Mucosa of descending colon (tissue), 3 donors: ENCODE measurements around the gene TCF7L2. TPM values are rescaled to one million over a fixed set of nuclear protein-coding genes. Genes with fewer than 3 reads are reported as not detected.

Experiments used
- ATAC-seq: fragments of 200-7000 bp; cut with Tn5 transposase; one replicate; pipeline ENCODE4 v1.9.1; 2020; ENCODE audit warnings: mild to moderate bottlenecking, moderate library complexity
- DNase-seq, 3 donors: peaks; one replicate each; pipeline ENCODE4 v3.0.0-alpha.2; 2020
- H3K36me3 ChIP-seq: fragments of 200-600 bp; one replicate; pipeline ENCODE4 v1.8.0; 2021; ENCODE audit warnings: low read depth, mild to moderate bottlenecking
- H3K4me1 ChIP-seq: fragments of 200-600 bp; one replicate; pipeline ENCODE4 v1.8.0; 2021; ENCODE audit warnings: low read depth, mild to moderate bottlenecking
- H3K4me3 ChIP-seq: fragments of 200-600 bp; one replicate; pipeline ENCODE4 v1.8.0; 2021; ENCODE audit warnings: mild to moderate bottlenecking
- H3K9me3 ChIP-seq: fragments of 200-600 bp; one replicate; pipeline ENCODE4 v1.8.0; 2021; ENCODE audit warnings: mild to moderate bottlenecking
- intact Hi-C, 2 donors: fragments of 100-400 bp; cut with DNase I in 1 of 2; cut with micrococcal nuclease in 1 of 2; formaldehyde crosslinking; loops; one replicate each; pipeline versions ENCODE4 v1.11.0 to v1.11.1; 2022; cut with DNase I, micrococcal nuclease
- long read RNA-seq, 2 donors: library from polyadenylated mRNA; unstranded; transcript quantifications; one replicate each; pipeline ENCODE4 v2.0.0, GENCODE V29; 2019 to 2021
- total RNA-seq, 3 donors: library from RNA; stranded (reverse); fragmentation: NEBNext Ultra II Directional in 2 of 3; extraction: Animal tissue kit (Norgen Biotek cat#: 25700) in 2 of 3; gene quantifications; one replicate each; pipeline versions ENCODE4 v1.2.1 to v1.2.4, GENCODE V29; 2021 to 2023
- TF ChIP-seq, protein P1 (sequence below): fragments of 200-600 bp; IDR thresholded peaks from one replicate; pipeline ENCODE4 v1.8.0; 2022; ENCODE audit warnings: antibody characterized with exemption, mild to moderate bottlenecking
- donor health status: DM: no; HTN: no; CAD: no; lungs with moderate emphysema.
- donor health status: DM: no; HTN: no; CAD: no.
- donor health status: DM: no; HTN: yes; CAD: no.

The TCF7L2 gene
- 100 to 1,000 TPM in 2 of 3 donors, 10 to 100 TPM in 1; 99.6 to 182 (median 102) TPM for total RNA-seq
- long read RNA-seq, donor 1, full-length matches to known transcripts: 3 of 32 reads
- long read RNA-seq, donor 1, partial matches to known transcripts: 22 of 32 reads
- long read RNA-seq, donor 1, other reads (novel, unspliced or antisense): 7 of 32 reads
- long read RNA-seq, donor 2, partial matches to known transcripts: 13 of 26 reads
- long read RNA-seq, donor 2, other reads (novel, unspliced or antisense): 13 of 26 reads

GRCh38 chr10:112949875-112950507 is at the start of gene TCF7L2:
TCF7L2 (plus strand) TSS chr10:112950247; CDS start chr10:112950757, 510 bp downstream.
- DNase-seq (peak; percentile 94 to 98 (median 96)), ATAC-seq (peak; percentile 85)
- Histone ChIP-seq H3K36me3 (no peaks in the 10 kb centered on the region), H3K9me3 (no peaks in the 10 kb centered on the region), H3K4me3 (peak within 1 kb of the TSS; percentile 38), H3K4me1 (peaks cover 29% of the 10 kb centered on the region)
- intact Hi-C loops: loop anchor here in 1 of 2 donors (10.0 kb wide), 1 partner anchor 185 kb away; no protein-coding TSS in a partner anchor
- TF ChIP-seq, protein P1, sequence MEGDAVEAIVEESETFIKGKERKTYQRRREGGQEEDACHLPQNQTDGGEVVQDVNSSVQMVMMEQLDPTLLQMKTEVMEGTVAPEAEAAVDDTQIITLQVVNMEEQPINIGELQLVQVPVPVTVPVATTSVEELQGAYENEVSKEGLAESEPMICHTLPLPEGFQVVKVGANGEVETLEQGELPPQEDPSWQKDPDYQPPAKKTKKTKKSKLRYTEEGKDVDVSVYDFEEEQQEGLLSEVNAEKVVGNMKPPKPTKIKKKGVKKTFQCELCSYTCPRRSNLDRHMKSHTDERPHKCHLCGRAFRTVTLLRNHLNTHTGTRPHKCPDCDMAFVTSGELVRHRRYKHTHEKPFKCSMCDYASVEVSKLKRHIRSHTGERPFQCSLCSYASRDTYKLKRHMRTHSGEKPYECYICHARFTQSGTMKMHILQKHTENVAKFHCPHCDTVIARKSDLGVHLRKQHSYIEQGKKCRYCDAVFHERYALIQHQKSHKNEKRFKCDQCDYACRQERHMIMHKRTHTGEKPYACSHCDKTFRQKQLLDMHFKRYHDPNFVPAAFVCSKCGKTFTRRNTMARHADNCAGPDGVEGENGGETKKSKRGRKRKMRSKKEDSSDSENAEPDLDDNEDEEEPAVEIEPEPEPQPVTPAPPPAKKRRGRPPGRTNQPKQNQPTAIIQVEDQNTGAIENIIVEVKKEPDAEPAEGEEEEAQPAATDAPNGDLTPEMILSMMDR: no peak

GRCh38 chr10:112902730-112903129 is 47.3 kb upstream of the TCF7L2 start:
- Histone ChIP-seq H3K4me3 (no peak overlapping the region), H3K9me3 (no peaks in the 10 kb centered on the region), H3K4me1 (peaks cover 7% of the 10 kb centered on the region), H3K36me3 (no peaks in the 10 kb centered on the region)
- intact Hi-C loops: no loop called here
- no peak for DNase-seq
- TF ChIP-seq, protein P1: no peak
- ATAC-seq: no peak

DNA sequence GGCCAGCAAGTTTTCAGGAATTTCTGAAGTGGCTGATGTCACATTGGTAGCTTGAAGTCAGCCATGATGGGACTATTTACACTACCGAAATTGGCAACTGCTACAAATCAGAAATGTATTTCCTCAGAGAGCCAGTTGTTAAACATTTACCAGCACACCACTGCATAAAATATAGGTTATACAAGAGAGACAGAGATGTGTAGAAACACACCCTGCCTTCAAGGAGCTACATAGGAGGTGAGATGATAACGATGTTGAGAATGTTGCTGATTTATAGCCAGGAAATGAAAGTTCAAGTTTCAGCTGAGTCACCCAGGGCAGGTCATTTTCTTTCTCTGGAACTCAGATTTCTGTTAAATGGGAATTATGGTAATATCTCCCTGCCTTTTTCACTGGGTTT is 46.0 kb upstream of the TCF7L2 start:
- no peaks in the 10 kb centered on the region for H3K36me3 ChIP-seq
- intact Hi-C loops: no loop called here
- ATAC-seq: peak; percentile 93
- no peaks in the 10 kb centered on the region for H3K9me3 ChIP-seq
- no peak for DNase-seq
- TF ChIP-seq, protein P1: no peak
- peaks cover 6% of the 10 kb centered on the region for H3K4me1 ChIP-seq
- no peak overlapping the region for H3K4me3 ChIP-seq

- intact Hi-C loops: no loop called here
- no peak for ATAC-seq
- no peaks in the 10 kb centered on the region for H3K36me3 ChIP-seq
- DNase-seq: no peak
- TF ChIP-seq, protein P1: no peak
- no peaks in the 10 kb centered on the region for H3K9me3 ChIP-seq
- no peak overlapping the region for H3K4me3 ChIP-seq
- no peaks in the 10 kb centered on the region for H3K4me1 ChIP-seq
Measured at GRCh38 chr10:112906945-112907344, 43.1 kb upstream of the TCF7L2 start.

DNA sequence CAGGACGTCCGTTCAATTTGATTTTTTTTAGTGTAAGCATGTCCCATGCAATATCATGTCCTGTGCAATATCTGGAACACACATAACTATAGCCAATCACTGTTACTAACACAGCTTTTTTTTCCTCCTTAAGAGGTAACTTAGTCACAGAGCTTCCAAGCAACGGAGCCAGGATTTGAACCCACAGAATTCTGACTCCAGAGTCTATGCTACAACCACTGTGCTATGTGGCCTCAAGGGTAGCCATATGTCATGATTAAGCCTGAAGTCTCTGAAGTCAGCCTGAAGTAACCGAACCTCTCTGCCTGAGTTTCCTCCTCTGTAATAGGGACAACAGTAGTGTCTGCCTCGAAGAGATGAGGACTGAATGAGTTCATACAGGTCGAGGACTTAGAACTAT is 42.2 kb upstream of the TCF7L2 start:
- TF ChIP-seq, protein P1: no peak
- H3K36me3 ChIP-seq: no peaks in the 10 kb centered on the region
- no peaks in the 10 kb centered on the region for H3K9me3 ChIP-seq
- no peaks in the 10 kb centered on the region for H3K4me1 ChIP-seq
- intact Hi-C loops: no loop called here
- no peak overlapping the region for H3K4me3 ChIP-seq
- DNase-seq (no peak), ATAC-seq (no peak)
